A549 (cell line): ENCODE measurements around the gene ETDC.

Experiments
- BHLHE40 ChIP-seq: IDR thresholded peaks from 2 replicates; pipeline ENCODE4 v1.6.1; 2012; ENCODE audit warnings: low read depth, low read length, inconsistent platforms
- CBX8 ChIP-seq: fragments of 200-600 bp; sonication (generic); IDR thresholded peaks from 2 replicates; pipeline ENCODE4 v1.6.1; 2016
- EP300 ChIP-seq, 2 experiments: fragments of >200 bp; sonication (Bioruptor Twin); formaldehyde crosslinking; IDR thresholded peaks; 2 replicates in 1 of 2; 3 replicates in 1 of 2; pipeline ENCODE4 v1.6.1; 2016 to 2017
- JUNB ChIP-seq: fragments of >200 bp; sonication (Bioruptor Twin); formaldehyde crosslinking; IDR thresholded peaks from 2 replicates; pipeline ENCODE4 v1.6.1; 2016
- POLR2A ChIP-seq: IDR thresholded peaks from 2 replicates; pipeline ENCODE4 v1.6.1; 2012; ENCODE audit warnings: mild to moderate bottlenecking, low read length
- RFX5 ChIP-seq: fragments of 450-650 bp; IDR thresholded peaks from 2 replicates; pipeline ENCODE4 v1.7.1; 2014; ENCODE audit warnings: antibody characterized with exemption, mild to moderate bottlenecking, moderate library complexity
- SREBF2 ChIP-seq: fragments of 450-650 bp; IDR thresholded peaks from 2 replicates; pipeline ENCODE4 v1.6.1; 2014; ENCODE audit warnings: mild to moderate bottlenecking, moderate library complexity
- TF ChIP-seq, protein P1 (sequence below): fragments of >200 bp; sonication (Bioruptor Twin); formaldehyde crosslinking; IDR thresholded peaks from 3 replicates; pipeline ENCODE4 v1.5.1; 2016
- TF ChIP-seq, protein P2 (sequence below): IDR thresholded peaks from 2 replicates; pipeline ENCODE4 v1.6.1; 2012
- TF ChIP-seq, protein P3 (sequence below): fragments of 450-650 bp; IDR thresholded peaks from 2 replicates; pipeline ENCODE4 v1.6.1; 2014; ENCODE audit warnings: antibody characterized with exemption
- TF ChIP-seq, protein P4 (sequence below): fragments of >200 bp; sonication (Bioruptor Twin); formaldehyde crosslinking; IDR thresholded peaks from 2 replicates; pipeline ENCODE4 v1.6.1; 2016

DNA sequence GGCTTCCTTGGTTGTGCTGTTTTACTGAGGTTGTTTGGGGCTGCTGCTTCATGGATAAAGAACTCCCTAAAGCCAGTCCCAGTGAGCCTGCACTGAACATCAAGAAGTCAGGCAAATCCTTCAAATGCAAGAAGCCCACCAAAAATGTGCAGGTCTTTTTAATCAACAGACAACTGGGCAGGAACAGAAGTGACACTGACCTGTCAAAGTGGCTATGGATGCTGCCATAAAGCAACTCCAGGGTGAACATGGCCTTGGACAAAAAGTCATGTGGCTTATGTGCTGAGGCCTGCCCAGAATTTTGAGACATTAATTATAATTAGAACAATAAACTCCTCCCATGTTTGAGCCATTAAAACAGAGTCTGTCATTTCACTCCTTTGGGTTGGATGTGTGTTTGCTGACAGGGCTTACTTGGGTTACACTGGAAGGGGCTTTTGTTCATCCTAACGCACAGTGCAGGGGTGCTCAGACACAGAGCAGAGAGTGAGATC lies at the start of gene ETDC:
- TF ChIP-seq, protein P1, sequence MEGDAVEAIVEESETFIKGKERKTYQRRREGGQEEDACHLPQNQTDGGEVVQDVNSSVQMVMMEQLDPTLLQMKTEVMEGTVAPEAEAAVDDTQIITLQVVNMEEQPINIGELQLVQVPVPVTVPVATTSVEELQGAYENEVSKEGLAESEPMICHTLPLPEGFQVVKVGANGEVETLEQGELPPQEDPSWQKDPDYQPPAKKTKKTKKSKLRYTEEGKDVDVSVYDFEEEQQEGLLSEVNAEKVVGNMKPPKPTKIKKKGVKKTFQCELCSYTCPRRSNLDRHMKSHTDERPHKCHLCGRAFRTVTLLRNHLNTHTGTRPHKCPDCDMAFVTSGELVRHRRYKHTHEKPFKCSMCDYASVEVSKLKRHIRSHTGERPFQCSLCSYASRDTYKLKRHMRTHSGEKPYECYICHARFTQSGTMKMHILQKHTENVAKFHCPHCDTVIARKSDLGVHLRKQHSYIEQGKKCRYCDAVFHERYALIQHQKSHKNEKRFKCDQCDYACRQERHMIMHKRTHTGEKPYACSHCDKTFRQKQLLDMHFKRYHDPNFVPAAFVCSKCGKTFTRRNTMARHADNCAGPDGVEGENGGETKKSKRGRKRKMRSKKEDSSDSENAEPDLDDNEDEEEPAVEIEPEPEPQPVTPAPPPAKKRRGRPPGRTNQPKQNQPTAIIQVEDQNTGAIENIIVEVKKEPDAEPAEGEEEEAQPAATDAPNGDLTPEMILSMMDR, result no peak
- TF ChIP-seq SREBF2 (no peak), CBX8 (no peak), EP300 (IDR thresholded peaks at IDR 0.05) (no peak), BHLHE40 (no peak), POLR2A (no peak), JUNB (no peak), RFX5 (no peak)
- TF ChIP-seq, protein P2, sequence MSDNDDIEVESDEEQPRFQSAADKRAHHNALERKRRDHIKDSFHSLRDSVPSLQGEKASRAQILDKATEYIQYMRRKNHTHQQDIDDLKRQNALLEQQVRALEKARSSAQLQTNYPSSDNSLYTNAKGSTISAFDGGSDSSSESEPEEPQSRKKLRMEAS, result no peak
- TF ChIP-seq, protein P3, sequence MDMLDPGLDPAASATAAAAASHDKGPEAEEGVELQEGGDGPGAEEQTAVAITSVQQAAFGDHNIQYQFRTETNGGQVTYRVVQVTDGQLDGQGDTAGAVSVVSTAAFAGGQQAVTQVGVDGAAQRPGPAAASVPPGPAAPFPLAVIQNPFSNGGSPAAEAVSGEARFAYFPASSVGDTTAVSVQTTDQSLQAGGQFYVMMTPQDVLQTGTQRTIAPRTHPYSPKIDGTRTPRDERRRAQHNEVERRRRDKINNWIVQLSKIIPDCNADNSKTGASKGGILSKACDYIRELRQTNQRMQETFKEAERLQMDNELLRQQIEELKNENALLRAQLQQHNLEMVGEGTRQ, result no peak
- TF ChIP-seq, protein P4, sequence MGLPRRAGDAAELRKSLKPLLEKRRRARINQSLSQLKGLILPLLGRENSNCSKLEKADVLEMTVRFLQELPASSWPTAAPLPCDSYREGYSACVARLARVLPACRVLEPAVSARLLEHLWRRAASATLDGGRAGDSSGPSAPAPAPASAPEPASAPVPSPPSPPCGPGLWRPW, result no peak
